Measurements from ENCODE around the gene SPTY2D1. TPM values are rescaled to one million over a fixed set of nuclear protein-coding genes. Genes with fewer than 3 reads are reported as not detected.
"Not testable (repeated sequence)": the region's sequence is repeated elsewhere in the genome, so short reads cannot be mapped to it uniquely, and the experiment has no call there.

SPTY2D1 gene
- polyA plus RNA-seq, 3 donors: 8.4 to 14.9 (median 11.8) TPM

DNA sequence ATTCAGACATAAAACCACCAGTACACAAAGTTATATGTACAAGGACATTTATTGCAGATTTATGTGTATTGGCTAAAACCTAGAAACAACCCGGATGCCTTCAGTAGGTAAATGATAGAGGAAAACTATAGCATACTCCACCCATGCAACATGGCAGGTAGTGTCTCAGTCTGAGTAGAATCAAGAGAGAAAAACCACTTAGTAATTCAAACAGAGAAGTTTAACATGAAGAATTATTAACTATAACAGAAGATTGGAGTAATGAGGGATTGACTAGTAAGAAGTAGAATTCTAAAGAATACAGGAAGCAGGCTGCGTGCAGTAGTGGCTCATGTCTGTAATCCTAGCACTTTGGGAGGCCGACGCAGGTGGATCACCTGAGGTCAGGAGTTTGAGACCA lies 16.2 kb upstream of the SPTY2D1 start:
- Histone ChIP-seq H3K9ac (ENCODE audit: insufficient read depth, low read length, poor library complexity, severe bottlenecking) (no peak overlapping the region), H3K79me2 (ENCODE audit: insufficient read depth, low read length) (no peaks in the 10 kb centered on the region), H3K4me3 (replicated peaks in 1 of 3; ENCODE audit: low read depth in 2 of 3, low read length in 3 of 3) (no peak overlapping the region), H4K20me1 (ENCODE audit: insufficient read depth, low read length) (no peaks in the 10 kb centered on the region), H3K9me3 (replicated peaks in 1 of 2; ENCODE audit: control insufficient read depth in 1 of 2, insufficient read depth in 1 of 2, low read length in 2 of 2) (no peaks in the 10 kb centered on the region), H3K36me3 (replicated peaks in 1 of 2; ENCODE audit: control insufficient read depth in 1 of 2, insufficient read depth in 2 of 2, low read length in 2 of 2) (no peaks in the 10 kb centered on the region), H2AFZ (ENCODE audit: insufficient read depth, low read depth, low read length, poor library complexity, severe bottlenecking) (no peak overlapping the region), H3K4me1 (ENCODE audit: control insufficient read depth in 1 of 2, insufficient read depth in 2 of 2, low read length in 2 of 2) (no peaks in the 10 kb centered on the region), H3K27me3 (ENCODE audit: control insufficient read depth in 2 of 2, insufficient read depth in 2 of 2, low read length in 2 of 2) (no peaks in the 10 kb centered on the region), H3K27ac (ENCODE audit: low read depth in 1 of 2, low read length in 2 of 2) (no peak overlapping the region), H3K4me2 (replicated peaks; ENCODE audit: extremely low read depth, low read length, poor library complexity, severe bottlenecking) (no peak overlapping the region)
- WGBS (ENCODE audit: insufficient coverage): no CpG with 5 or more reads among the region's 4 CpGs
- no peak overlapping the region for H3K27ac Mint-ChIP-seq
- DNase-seq: no peak
- peaks cover 0 to 4% (median 3%) of the 10 kb centered on the region in 3 donors for H3K27me3 Mint-ChIP-seq (ENCODE audit: low read depth in 3 of 3)
- intact Hi-C loops (cut with micrococcal nuclease): no loop called here
- H3K36me3 Mint-ChIP-seq: no peaks in the 10 kb centered on the region
- TF ChIP-seq, protein P1, sequence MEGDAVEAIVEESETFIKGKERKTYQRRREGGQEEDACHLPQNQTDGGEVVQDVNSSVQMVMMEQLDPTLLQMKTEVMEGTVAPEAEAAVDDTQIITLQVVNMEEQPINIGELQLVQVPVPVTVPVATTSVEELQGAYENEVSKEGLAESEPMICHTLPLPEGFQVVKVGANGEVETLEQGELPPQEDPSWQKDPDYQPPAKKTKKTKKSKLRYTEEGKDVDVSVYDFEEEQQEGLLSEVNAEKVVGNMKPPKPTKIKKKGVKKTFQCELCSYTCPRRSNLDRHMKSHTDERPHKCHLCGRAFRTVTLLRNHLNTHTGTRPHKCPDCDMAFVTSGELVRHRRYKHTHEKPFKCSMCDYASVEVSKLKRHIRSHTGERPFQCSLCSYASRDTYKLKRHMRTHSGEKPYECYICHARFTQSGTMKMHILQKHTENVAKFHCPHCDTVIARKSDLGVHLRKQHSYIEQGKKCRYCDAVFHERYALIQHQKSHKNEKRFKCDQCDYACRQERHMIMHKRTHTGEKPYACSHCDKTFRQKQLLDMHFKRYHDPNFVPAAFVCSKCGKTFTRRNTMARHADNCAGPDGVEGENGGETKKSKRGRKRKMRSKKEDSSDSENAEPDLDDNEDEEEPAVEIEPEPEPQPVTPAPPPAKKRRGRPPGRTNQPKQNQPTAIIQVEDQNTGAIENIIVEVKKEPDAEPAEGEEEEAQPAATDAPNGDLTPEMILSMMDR (IDR thresholded peaks at IDR 0.05): no peak
- H3K9me3 Mint-ChIP-seq: peaks cover 0 to 4% (median 0%) of the 10 kb centered on the region in 7 donors
- no peak overlapping the region for H3K4me3 Mint-ChIP-seq
- peaks cover 3% of the 10 kb centered on the region for H3K4me1 Mint-ChIP-seq

DNA sequence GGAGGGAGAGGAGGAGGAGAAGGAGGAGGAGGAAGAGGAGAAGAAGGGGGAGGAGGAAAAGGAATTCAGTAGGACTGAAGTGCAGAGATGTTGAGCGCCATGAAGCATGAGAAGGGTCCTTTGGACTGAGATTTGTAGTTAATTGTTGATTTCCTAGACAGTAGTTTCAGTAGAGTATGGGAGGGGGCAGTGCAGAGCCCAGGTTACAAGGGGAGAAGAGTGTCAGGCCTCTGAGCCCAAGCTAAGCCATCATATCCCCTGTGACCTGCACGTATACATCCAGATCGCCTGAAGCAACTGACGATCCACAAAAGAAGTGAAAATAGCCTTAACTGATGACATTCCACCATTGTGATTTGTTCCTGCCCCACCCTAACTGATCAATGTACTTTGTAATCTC lies 8.9 kb upstream of the SPTY2D1 start:
- H3K4me1 Mint-ChIP-seq; H2AFZ ChIP-seq (ENCODE audit: insufficient read depth, low read depth, low read length, poor library complexity, severe bottlenecking); H3K9me3 ChIP-seq (replicated peaks in 1 of 2; ENCODE audit: control insufficient read depth in 1 of 2, insufficient read depth in 1 of 2, low read length in 2 of 2); H3K4me3 Mint-ChIP-seq; H3K27me3 ChIP-seq (ENCODE audit: control insufficient read depth in 2 of 2, insufficient read depth in 2 of 2, low read length in 2 of 2); H3K9ac ChIP-seq (ENCODE audit: insufficient read depth, low read length, poor library complexity, severe bottlenecking); H3K4me2 ChIP-seq (replicated peaks; ENCODE audit: extremely low read depth, low read length, poor library complexity, severe bottlenecking); H3K9me3 Mint-ChIP-seq; H3K36me3 Mint-ChIP-seq; intact Hi-C loops (cut with micrococcal nuclease); H3K27ac ChIP-seq (ENCODE audit: low read depth in 1 of 2, low read length in 2 of 2); H3K79me2 ChIP-seq (ENCODE audit: insufficient read depth, low read length); DNase-seq; H3K4me1 ChIP-seq (ENCODE audit: control insufficient read depth in 1 of 2, insufficient read depth in 2 of 2, low read length in 2 of 2); H3K27ac Mint-ChIP-seq; H3K4me3 ChIP-seq (replicated peaks in 1 of 3; ENCODE audit: low read depth in 2 of 3, low read length in 3 of 3); H3K36me3 ChIP-seq (replicated peaks in 1 of 2; ENCODE audit: control insufficient read depth in 1 of 2, insufficient read depth in 2 of 2, low read length in 2 of 2); H4K20me1 ChIP-seq (ENCODE audit: insufficient read depth, low read length): not testable (repeated sequence)
- peaks cover 11 to 23% (median 13%) of the 10 kb centered on the region in 3 donors for H3K27me3 Mint-ChIP-seq (ENCODE audit: low read depth in 3 of 3)
- 100% methylated on average over 2 of the region's 4 CpGs for WGBS (ENCODE audit: insufficient coverage)
